Pancreas (tissue), 10 donors: ENCODE measurements around the gene SHLD1. TPM values are rescaled to one million over a fixed set of nuclear protein-coding genes. Genes with fewer than 3 reads are reported as not detected.

ENCODE experiments used
- ATAC-seq, 4 donors: fragments of 200-7000 bp; cut with Tn5 transposase; one replicate each; pipeline versions ENCODE4 v1.8.0 to v1.9.1; 2020; ENCODE audit warnings: mild to moderate bottlenecking in 4 of 4, moderate library complexity in 4 of 4
- DNase-seq, 6 donors: peaks; one replicate each; pipeline ENCODE4 v3.0.0-alpha.2; 2020
- FAIRE-seq: peaks from 2 replicates; lab custom pipeline; 2012; peaks lifted over from hg19 to GRCh38; lab: Jason Lieb, UNC
- H3K27ac ChIP-seq, 4 donors: fragments of 200-600 bp; sonication (generic); 1 replicate in 3 of 4; 2 replicates in 1 of 4; pipeline versions ENCODE4 v1.5.0 to v1.8.0; 2020
- H3K27me3 ChIP-seq, 4 donors: fragments of 200-600 bp; one replicate each; pipeline ENCODE4 v1.8.0; 2021
- H3K36me3 ChIP-seq, 3 donors: fragments of 200-600 bp; sonication (generic) in 1 of 3; one replicate each; pipeline versions ENCODE4 v1.5.0 to v1.8.0; 2020 to 2021
- H3K4me1 ChIP-seq, 3 donors: fragments of 200-600 bp; one replicate each; pipeline ENCODE4 v1.8.0; 2021
- H3K4me3 ChIP-seq, 4 donors: fragments of 200-600 bp; sonication (generic) in 2 of 4; one replicate each; pipeline versions ENCODE4 v1.5.0 to v1.8.0; 2020 to 2021
- H3K9me3 ChIP-seq, 4 donors: fragments of 200-600 bp; one replicate each; pipeline ENCODE4 v1.8.0; 2021
- CTCF ChIP-seq, 4 donors: fragments of 200-600 bp; sonication (generic) in 3 of 4; IDR thresholded peaks; one replicate each; pipeline versions ENCODE4 v1.5.0 to v1.8.0; 2021; ENCODE audit warnings: antibody characterized with exemption in 4 of 4
- WGBS, 2 donors: extraction: QIAGEN DNeasy Blood & Tissue Kit; methylation state at CpG; one replicate each; pipeline ENCODE4 v1.1.7; 2013; 5-methylcytosine and 5-hydroxymethylcytosine counted together
- intact Hi-C, 3 donors: fragments of 100-400 bp; cut with DNase I; formaldehyde crosslinking; loops; one replicate each; pipeline versions ENCODE4 v1.11.1 to v1.14.2; 2022
- polyA plus RNA-seq, 2 donors: library from polyadenylated mRNA; stranded (reverse); fragments of 200-250 nt; gene quantifications; one replicate each; pipeline ENCODE4 v1.2.3, GENCODE V29; 2013
- total RNA-seq, 6 donors: library from RNA; stranded (reverse); fragmentation: NEBNext Ultra II Directional in 4 of 6; extraction: Animal tissue kit (Norgen Biotek cat#: 25700) in 4 of 6; gene quantifications; one replicate each; pipeline versions ENCODE4 v1.2.1 to v1.2.4, GENCODE V29; 2021 to 2023
- donor health status: healthy with polysubstance abuse.
- donor health status: DM: no; HTN: no; CAD: no; lungs with moderate emphysema.
- donor health status: DM: no; HTN: no; CAD: no.
- donor health status: control.
- donor health status: control.
- donor health status: Bipolar disorder and iron deficiency.
- donor health status: DM: yes; HTN: yes; CAD: no.
- donor health status: DM: no; HTN: no; CAD: no.
- donor health status: DM: no; HTN: no; CAD: no.
- donor health status: DM: yes; HTN: yes; CAD: no.

SHLD1 gene
- total and polyA plus RNA-seq, 8 donors: 2.1 to 6.6 (median 3.4) TPM

DNA sequence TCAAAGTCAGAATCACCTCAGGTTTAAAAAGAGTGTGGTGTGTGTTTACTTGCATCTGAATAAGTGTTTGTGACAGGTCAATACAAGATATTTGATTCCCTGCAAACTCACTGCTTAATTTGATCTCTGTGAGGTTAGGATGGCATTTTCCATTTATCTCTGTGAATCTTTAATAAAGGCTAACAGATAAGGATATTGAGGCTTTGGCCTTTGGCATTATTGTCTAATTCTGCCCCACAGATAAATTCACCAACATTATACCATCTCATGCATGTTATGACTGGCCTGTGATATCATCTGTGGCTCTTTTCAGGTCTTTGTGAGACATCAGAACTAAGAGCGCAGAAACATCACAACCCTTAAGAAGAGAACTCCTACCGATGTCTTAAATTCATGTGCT is 115.4 kb downstream of the SHLD1 start:
- no peaks in the 10 kb centered on the region for H3K36me3 ChIP-seq
- peak overlapping the region in 3 of 4 donors; percentile 10 to 70 (median 61) for H3K27ac ChIP-seq
- intact Hi-C loops: no loop called here
- ATAC-seq (peak; percentile 10 to 34 (median 20)), DNase-seq (no peak), FAIRE-seq (no peak)
- H3K4me3 ChIP-seq: no peak overlapping the region
- H3K9me3 ChIP-seq: no peaks in the 10 kb centered on the region
- peaks cover 8 to 28% (median 25%) of the 10 kb centered on the region in 3 donors for H3K4me1 ChIP-seq
- WGBS, 2 donors: 97% methylated on average over 2 of the region's 2 CpGs
- H3K27me3 ChIP-seq: no peaks in the 10 kb centered on the region
- no peak for TF ChIP-seq CTCF (IDR thresholded peaks at IDR 0.05)

DNA sequence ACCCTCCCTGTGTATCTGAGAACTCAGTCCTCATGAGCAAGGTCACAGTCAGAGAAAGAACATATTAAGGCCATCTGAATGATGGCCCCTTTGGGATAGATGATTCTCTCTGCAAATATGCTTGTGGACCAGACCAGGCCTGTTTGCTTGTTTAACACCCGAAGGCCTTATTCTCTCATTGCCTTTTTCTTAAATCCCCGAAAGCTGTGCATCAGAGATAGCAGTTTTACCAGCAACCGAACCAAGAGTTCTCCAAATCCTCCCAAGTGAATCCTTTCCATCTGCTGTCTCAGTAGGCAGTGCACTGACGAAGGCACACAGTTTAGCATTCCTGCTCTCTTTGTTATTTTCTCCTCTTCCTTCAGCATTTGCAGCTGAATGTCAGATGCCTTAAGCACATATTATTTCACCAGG is 120.4 kb downstream of the SHLD1 start:
- FAIRE-seq (no peak), DNase-seq (no peak), ATAC-seq (no peak)
- Histone ChIP-seq H3K27me3 (no peaks in the 10 kb centered on the region), H3K9me3 (no peaks in the 10 kb centered on the region), H3K36me3 (no peaks in the 10 kb centered on the region), H3K4me1 (peaks cover 4 to 7% (median 6%) of the 10 kb centered on the region in 3 donors), H3K27ac (no peak overlapping the region), H3K4me3 (no peak overlapping the region)
- WGBS, 2 donors: 81 to 82% methylated on average over 4 of the region's 4 CpGs
- no peak for TF ChIP-seq CTCF (IDR thresholded peaks at IDR 0.05)
- intact Hi-C loops: no loop called here

- no peaks in the 10 kb centered on the region for H3K36me3 ChIP-seq
- WGBS, 2 donors: 70 to 74% methylated on average over 6 of the region's 6 CpGs
- FAIRE-seq (no peak), DNase-seq (no peak), ATAC-seq (no peak)
- intact Hi-C loops: no loop called here
- H3K4me1 ChIP-seq: no peaks in the 10 kb centered on the region
- no peaks in the 10 kb centered on the region for H3K27me3 ChIP-seq
- no peak overlapping the region for H3K27ac ChIP-seq
- TF ChIP-seq CTCF (IDR thresholded peaks at IDR 0.05): no peak
- H3K9me3 ChIP-seq: no peaks in the 10 kb centered on the region
- H3K4me3 ChIP-seq: no peak overlapping the region
Observed at GRCh38 chr20:5871459-5872410, 121.5 kb downstream of the SHLD1 start.

DNA sequence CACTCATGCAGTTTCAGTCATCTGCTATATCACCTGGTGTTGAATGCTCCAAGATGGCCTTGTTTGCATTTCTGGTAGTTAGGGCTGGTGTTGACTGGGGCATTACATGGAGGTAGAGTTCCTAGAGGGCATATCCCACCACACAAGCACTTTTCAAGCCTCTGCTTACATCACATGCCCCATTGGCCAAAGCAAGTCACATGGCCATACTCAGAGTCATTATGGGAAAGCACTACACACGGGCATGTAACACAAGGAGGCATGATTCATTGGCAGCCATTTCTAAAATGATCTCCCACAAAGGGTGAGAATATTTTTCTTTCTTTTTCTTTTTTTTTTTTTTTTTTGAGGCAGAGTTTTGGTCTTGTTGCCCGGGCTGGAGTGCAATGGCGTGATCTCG is 126.9 kb downstream of the SHLD1 start:
- Histone ChIP-seq H3K27me3 (no peaks in the 10 kb centered on the region), H3K36me3 (no peaks in the 10 kb centered on the region), H3K27ac (no peak overlapping the region), H3K4me1 (no peaks in the 10 kb centered on the region), H3K9me3 (no peaks in the 10 kb centered on the region), H3K4me3 (no peak overlapping the region)
- no peak for TF ChIP-seq CTCF (IDR thresholded peaks at IDR 0.05)
- intact Hi-C loops: no loop called here
- WGBS, 2 donors: 92 to 94% methylated on average over 4 of the region's 4 CpGs
- FAIRE-seq (no peak), DNase-seq (no peak), ATAC-seq (no peak)

DNA sequence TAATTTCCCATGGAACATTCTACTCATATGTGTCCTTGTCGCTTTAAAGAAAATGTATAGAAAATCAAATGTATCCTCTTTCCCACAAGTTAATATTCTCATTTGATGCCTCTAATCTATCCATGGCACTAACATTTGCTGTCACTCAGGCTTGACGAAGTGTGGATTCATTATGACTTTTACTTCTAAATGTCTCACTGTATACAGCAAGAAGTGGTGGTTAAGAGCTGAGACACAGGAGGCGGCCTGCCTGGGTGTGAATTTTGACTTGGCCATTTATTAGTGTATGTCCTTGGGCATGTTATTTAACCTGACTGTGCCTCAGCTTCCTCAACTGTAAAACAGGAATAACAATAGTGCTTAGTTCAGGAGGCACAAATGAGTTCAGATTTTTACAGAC is 130.1 kb downstream of the SHLD1 start:
- Histone ChIP-seq H3K27ac (no peak overlapping the region), H3K4me1 (no peaks in the 10 kb centered on the region), H3K27me3 (no peaks in the 10 kb centered on the region), H3K9me3 (no peaks in the 10 kb centered on the region), H3K36me3 (no peaks in the 10 kb centered on the region), H3K4me3 (no peak overlapping the region)
- intact Hi-C loops: no loop called here
- 89 to 93% methylated on average over 3 of the region's 3 CpGs for WGBS, 2 donors
- FAIRE-seq: no peak
- no peak for TF ChIP-seq CTCF (IDR thresholded peaks at IDR 0.05)
- no peak for ATAC-seq
- no peak for DNase-seq
